Cardiac atrium fibroblast (primary cell): ENCODE data around the gene CWH43. TPM values are rescaled to one million over a fixed set of nuclear protein-coding genes. Genes with fewer than 3 reads are reported as not detected.

Experiments used
- total RNA-seq: library from RNA; depleted of rRNA; stranded (reverse); fragments of >200 nt; gene quantifications from 2 replicates; pipeline ENCODE4 v1.2.3, GENCODE V29; 2015

CWH43 gene
- not detected in 2 replicates for total RNA-seq

DNA sequence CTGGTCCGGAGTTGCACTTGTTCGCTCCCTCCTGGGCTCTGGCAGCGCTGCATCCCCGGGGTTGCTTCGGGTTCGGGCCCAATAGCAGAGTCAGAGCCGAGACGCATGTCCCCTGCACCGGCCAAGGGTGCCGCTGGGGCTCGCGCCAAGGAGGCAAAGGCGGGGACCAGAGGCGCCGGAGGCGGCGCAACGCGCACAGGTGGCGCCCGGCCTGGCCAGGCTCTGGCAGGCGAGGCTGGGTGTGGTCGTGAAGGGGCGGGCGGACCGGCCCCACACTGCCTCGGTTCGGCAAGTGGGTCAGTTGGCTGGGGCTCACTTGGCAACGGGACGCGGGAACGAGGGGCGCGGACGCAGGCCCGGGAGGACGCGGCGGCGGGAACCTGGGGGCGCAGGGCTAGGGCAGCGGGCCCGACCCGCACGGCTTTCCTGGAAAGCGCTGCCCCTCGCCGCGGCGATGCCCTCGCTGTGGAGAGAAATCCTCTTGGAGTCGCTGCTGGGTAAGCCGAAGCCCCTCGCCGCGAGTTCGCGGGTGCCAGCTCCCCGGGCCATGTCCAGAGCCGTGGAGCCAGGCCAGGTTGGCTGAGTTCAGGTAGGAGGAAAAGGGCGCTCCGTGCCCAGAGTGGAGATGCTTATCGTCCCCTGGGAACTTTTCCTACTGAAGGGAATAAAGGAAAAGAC lies at the start of gene CWH43:
Gene CWH43 (plus strand): TSS at position 300 of the 678 bp plus-strand sequence. CDS start 155 bp downstream, at position 455.

Other genes with a start within 250 kb of the CWH43 start
- gene FRYL, start 206.0 kb upstream of the CWH43 start, total RNA-seq, result 20.4 and 47.8 TPM in 2 replicates
- 114 and 116 TPM in 2 replicates for gene OCIAD1, start 155.2 kb upstream of the CWH43 start, total RNA-seq
- 0.72 and 3.7 TPM in 2 replicates for gene OCIAD2, start 79.5 kb upstream of the CWH43 start, total RNA-seq